HG02884 (cell line): ENCODE measurements around the gene ATG3.
"Not testable (repeated sequence)": the region's sequence is repeated elsewhere in the genome, so short reads cannot be mapped to it uniquely, and the experiment has no call there.

Source experiments
- ATAC-seq: cut with Tn5 transposase; IDR thresholded peaks from one replicate; pipeline ENCODE4 v1.9.1; 2021; ENCODE audit warnings: mild to moderate bottlenecking, moderate library complexity; ENCODE audit not compliant: unreplicated experiment

The ATG3 gene

DNA sequence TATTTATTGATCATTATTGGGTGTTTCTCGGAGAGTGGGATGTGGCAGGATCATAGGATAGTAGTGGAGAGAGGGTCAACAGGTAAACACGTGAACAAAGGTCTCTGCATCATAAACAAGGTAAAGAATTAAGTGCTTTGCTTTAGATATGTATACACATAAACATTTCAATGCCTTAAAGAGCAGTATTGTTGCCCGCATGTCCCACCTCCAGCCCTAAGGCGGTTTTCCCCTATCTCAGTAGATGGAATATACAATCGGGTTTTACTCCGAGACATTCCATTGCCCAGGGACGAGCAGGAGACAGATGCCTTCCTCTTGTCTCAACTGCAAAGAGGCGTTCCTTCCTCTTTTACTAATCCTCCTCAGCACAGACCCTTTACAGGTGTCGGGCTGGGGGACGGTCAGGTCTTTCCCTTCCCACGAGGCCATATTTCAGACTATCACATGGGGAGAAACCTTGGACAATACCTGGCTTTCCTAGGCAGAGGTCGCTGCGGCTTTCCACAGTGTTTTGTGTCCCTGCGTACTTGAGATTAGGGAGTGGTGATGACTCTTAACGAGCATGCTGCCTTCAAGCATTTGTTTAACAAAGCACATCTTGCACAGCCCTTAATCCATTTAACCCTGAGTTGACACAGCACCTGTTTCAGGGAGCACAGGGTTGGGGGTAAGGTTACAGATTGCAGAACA is 2.6 kb upstream of the ATG3 start:
- ATAC-seq, result not testable (repeated sequence)

DNA sequence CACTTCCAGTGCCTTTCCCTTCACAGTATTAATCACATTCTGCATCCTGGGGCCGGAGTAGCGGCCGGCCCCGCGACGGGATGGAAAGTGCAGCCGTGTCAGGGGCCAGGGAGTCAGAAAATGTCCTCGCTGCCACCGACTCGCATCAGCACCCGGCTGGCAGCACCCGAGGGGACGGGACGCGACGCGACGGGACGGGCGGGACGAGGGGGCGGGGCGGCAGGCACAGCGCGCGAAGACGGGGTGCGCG is 353 bp downstream of the ATG3 start:
- peak; percentile 33 for ATAC-seq

DNA sequence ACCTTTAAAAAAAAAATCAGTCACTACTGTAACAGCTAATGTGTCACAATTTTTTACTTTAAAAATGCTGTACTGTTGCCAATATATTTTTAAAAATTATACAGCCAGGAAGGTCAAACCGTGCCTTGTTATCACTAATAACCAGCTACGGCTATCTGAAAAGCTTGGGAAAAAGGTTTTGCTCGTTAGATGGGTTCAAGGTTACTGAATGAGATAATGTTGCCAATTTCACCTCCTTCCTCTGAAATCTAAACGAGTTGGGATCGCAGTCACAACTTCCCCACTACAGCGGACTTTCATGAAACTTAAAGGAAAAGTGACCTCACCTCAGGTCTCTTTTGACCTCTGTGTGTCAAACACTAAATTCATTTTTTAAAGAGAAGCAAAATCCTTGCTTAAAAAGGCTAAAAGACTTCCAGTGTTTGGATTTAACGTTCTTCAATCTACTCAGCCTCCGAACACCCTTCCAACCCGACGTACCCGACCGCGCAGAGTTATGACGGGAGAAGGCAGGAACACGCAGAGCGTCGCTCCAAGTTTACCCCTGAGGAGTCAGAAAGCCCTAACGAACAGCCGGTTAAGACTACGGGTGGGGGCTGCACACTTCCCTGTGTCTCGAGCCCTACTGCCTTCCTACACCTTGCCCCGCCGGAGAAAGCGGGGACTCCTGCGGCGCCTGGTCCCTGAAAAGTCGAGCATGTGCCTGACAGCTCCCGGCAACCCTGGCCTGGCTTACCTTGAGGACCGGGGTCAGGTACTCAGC is 860 bp downstream of the ATG3 start:
- ATAC-seq, result peak; percentile 25

DNA sequence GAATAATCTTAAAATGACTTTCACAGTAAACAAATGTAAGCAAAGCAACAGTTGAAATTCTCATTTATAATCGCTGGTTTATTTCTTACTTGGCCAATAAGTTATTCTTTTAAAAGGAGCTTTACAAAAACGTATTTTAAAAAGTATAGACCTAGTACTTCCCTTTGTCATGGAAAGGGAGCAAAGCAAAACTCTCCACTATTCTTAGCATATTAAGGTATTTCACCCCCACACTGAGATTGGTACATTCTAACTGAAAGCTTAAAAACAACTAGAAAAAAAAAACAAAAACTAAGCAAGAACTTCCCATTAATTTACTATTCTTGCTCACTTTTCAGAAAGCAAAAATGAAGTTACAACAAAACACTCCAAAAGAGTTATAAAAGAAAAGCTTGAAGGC is 1.5 kb downstream of the ATG3 start:
- no peak for ATAC-seq

DNA sequence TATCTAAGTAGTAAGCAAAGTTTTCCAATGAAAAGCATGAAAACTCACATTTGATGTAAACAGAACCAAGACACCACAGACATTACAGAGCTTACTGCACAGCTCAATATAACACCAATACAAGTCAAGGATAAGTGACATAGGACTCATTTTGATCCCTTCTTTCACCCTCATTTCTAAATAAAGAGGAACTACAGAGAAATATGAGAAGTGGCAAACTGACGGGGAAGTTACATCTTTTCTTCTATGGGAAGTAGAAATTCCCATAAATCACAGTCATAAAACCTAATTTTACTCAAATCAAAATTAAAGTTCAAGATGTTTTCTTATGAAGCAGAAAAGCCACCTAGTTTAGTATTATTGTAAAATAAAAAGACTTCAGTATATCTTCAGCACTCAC is 3.8 kb downstream of the ATG3 start:
- ATAC-seq, result no peak

- no peak for ATAC-seq
Measured at GRCh38 chr3:112555535-112556170, 6.1 kb downstream of the ATG3 start.

- ATAC-seq, result no peak
Measured at GRCh38 chr3:112550859-112551258, 10.9 kb downstream of the ATG3 start.

DNA sequence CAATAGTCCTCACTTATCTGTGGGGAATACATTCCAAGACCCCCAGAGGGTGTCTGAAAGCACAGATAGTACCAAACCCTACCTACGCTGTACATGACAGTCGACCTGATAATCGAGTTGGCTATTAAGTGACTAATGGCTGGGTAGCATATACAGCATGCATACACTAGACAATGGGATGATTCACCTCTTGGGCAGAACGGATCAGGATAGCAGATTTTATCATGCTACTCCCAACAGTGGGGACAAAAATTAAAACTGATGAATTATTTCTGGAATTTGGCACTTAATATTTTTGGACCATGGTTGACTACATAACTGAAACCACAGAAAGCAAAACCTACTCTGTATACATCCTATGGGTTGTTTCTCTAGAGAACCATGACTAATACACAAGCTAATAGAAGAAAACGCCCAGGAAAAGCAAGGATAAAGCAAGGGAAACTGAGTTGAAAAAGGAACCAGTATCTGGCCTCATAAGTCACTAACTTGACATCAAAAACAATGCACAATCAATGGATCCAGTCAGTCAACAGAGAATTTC is 15.5 kb downstream of the ATG3 start:
- ATAC-seq, result no peak

GRCh38 chr3:112539825-112540650 is 21.7 kb downstream of the ATG3 start:
- peak; percentile 98 for ATAC-seq

GRCh38 chr3:112531358-112531781 is 30.4 kb downstream of the ATG3 start:
- ATAC-seq, result no peak

- ATAC-seq, result no peak
Measured at GRCh38 chr3:112530573-112530972, 31.2 kb downstream of the ATG3 start.

- not testable (repeated sequence) for ATAC-seq
Measured at GRCh38 chr3:112524127-112524526, 37.6 kb downstream of the ATG3 start.

DNA sequence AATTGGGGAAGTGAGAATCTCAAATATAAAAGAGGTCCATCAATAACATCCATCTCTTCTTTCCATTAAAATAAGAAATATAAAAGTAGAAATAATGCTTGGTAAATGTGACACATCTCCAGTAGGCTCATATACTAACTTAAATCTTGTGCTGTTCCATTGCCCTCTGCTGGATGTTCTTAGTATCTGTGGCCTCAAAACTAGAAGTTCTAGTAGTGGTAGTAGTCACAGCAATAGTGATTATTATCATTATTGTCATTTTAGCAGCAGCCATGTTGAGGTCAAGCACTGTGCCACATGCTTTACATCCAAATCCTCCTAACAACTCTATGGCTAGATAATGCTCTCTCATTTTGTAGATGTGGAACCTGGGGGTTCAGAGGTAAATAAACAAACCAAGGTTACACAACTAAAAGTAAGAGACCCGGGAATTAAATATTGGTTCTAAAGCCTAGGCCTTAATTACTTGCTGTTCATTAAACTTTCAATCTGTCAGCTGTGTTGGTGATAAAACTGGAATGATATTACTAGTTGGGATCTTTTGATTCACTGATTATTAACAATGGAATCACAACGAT is 42.2 kb downstream of the ATG3 start:
- peak; percentile 43 for ATAC-seq

- ATAC-seq, result not testable (repeated sequence)
Measured at GRCh38 chr3:112518970-112519369, 42.8 kb downstream of the ATG3 start.

DNA sequence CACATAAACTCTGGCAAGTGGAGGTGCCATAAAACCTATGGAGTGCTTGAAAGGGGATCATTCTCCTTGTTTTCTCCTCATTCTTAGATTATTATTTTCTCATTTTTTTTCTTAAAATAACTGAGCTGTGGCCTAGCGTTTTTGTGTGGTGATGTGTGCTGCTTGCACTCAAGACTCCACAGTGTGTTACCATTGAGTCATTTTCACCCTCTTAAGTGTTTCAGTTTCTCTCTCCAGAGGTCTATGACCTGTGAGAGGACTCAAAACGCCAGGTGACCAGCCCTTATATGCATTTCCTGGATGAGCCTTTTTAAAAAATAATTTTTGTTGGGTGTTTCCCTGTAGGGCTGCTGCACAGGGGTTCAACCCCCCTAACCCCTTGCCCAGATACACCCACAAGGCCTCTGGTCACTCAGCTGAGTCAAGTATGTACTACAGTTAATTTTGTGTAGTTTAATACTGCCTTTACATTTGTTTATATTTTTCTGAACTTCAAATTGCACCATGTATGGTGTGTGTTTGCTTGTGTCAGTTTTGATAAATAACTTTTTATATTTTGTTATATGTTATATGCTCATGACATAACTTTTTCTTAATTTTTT is 47.1 kb downstream of the ATG3 start:
- peak; percentile 99 for ATAC-seq

GRCh38 chr3:112512320-112512719 is 49.4 kb downstream of the ATG3 start:
- ATAC-seq, result no peak

- ATAC-seq, result no peak
Measured at GRCh38 chr3:112508860-112509259, 52.9 kb downstream of the ATG3 start.

GRCh38 chr3:112508261-112508660 is 53.5 kb downstream of the ATG3 start:
- ATAC-seq, result no peak

- ATAC-seq, result no peak
Measured at GRCh38 chr3:112505907-112506306, 55.9 kb downstream of the ATG3 start.

DNA sequence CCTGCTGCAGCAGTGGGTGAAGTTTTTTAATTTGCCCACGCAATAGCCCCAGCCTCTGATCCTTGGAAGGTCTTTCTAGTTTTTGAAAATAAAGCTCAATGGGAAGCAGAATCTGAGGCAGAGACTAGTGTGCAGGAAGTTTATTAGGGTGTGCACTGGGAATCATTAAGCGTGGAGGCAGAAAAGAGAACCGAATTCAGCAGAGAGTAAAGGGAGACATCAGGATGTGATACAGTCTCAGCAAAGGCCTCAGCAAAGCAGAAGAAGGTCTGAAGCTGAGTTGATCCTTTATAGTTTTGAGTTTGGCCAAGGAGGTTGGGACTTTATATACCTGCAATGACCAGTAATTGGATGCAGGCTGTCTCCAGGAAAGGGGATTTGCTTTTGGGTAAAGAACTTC is 57.6 kb downstream of the ATG3 start:
- no peak for ATAC-seq
